ENCODE results near the gene ARID3A.
"Not testable (repeated sequence)": the region's sequence is repeated elsewhere in the genome, so short reads cannot be mapped to it uniquely, and the experiment has no call there.

ARID3A gene

GRCh38 chr19:947707-948539, 22.1 kb downstream of the ARID3A start:
- DNase-seq, result no peak

- DNase-seq, result no peak
Observed at GRCh38 chr19:948842-949496, 23.1 kb downstream of the ARID3A start.

- no peak for DNase-seq
Observed at GRCh38 chr19:950352-951066, 24.7 kb downstream of the ARID3A start.

- no peak for DNase-seq
Observed at GRCh38 chr19:952049-952679, 26.3 kb downstream of the ARID3A start.

- no peak for DNase-seq
Observed at GRCh38 chr19:952680-953444, 27.0 kb downstream of the ARID3A start.

GRCh38 chr19:953445-954271, 27.8 kb downstream of the ARID3A start:
- no peak for DNase-seq

GRCh38 chr19:954272-954671, 28.4 kb downstream of the ARID3A start:
- no peak for DNase-seq

GRCh38 chr19:954672-955494, 29.0 kb downstream of the ARID3A start:
- no peak for DNase-seq

GRCh38 chr19:955803-956765, 30.2 kb downstream of the ARID3A start:
- DNase-seq, result no peak

- no peak for DNase-seq
Observed at GRCh38 chr19:956766-957440, 31.1 kb downstream of the ARID3A start.

GRCh38 chr19:957578-957977, 31.7 kb downstream of the ARID3A start:
- DNase-seq, result not testable (repeated sequence)

GRCh38 chr19:958967-959855, 33.4 kb downstream of the ARID3A start:
- DNase-seq, result no peak

GRCh38 chr19:960020-960419, 34.2 kb downstream of the ARID3A start:
- DNase-seq, result no peak

GRCh38 chr19:960601-960938, 34.7 kb downstream of the ARID3A start:
- no peak for DNase-seq

- DNase-seq, result no peak
Observed at GRCh38 chr19:961866-962620, 36.2 kb downstream of the ARID3A start.

GRCh38 chr19:962683-963400, 37.0 kb downstream of the ARID3A start:
- DNase-seq, result no peak

Data from CD4-positive, alpha-beta T cell treated with Interleukin-4 for 4 hours (primary cell).